ENCODE measurements around the gene POLR2E. TPM values are rescaled to one million over a fixed set of nuclear protein-coding genes. Genes with fewer than 3 reads are reported as not detected.

POLR2E gene
- total and polyA plus RNA-seq, 10 donors = 70.8 to 152 (median 120) TPM

GRCh38 chr19:1126984-1127760 lies 32.0 kb upstream of the POLR2E start:
- 86 to 95% (median 92%) methylated on average over 28 to 33 of the region's 33 CpGs for WGBS, 5 donors
- intact Hi-C loops (cut with DNase I; ENCODE audit: low total_unique reads) = no loop called here
- TF ChIP-seq POLR2A (IDR thresholded peaks at IDR 0.05) (no peak), POLR2AphosphoS5 (IDR thresholded peaks at IDR 0.05) (peak in 2 of 3 donors; percentile 33 to 71), CTCF (IDR thresholded peaks at IDR 0.05 in 8 of 11, conservative IDR thresholded peaks at IDR 0.05 in 3 of 11) (no peak)
- H3K27ac ChIP-seq = peak overlapping the region in 2 of 8 donors; percentile 43 to 55
- no peaks in the 10 kb centered on the region for H3K9me3 ChIP-seq
- H3K36me3 ChIP-seq = peaks cover 8 to 82% (median 59%) of the 10 kb centered on the region in 6 donors
- H3K4me1 ChIP-seq = peaks cover 31 to 94% (median 74%) of the 10 kb centered on the region in 6 donors
- no peak for DNase-seq
- H3K27me3 ChIP-seq (replicated peaks in 1 of 7) = no peaks in the 10 kb centered on the region
- no peak overlapping the region for H3K4me3 ChIP-seq

GRCh38 chr19:1125601-1126467 lies 30.7 kb upstream of the POLR2E start:
- Histone ChIP-seq H3K36me3 (peaks cover 9 to 95% (median 72%) of the 10 kb centered on the region in 6 donors), H3K4me1 (peaks cover 28 to 84% (median 65%) of the 10 kb centered on the region in 6 donors), H3K4me3 (no peak overlapping the region), H3K27ac (peak overlapping the region in 3 of 8 donors; percentile 42 to 55 (median 43)), H3K27me3 (replicated peaks in 1 of 7) (no peaks in the 10 kb centered on the region), H3K9me3 (no peaks in the 10 kb centered on the region)
- no peak for DNase-seq
- TF ChIP-seq POLR2AphosphoS5 (IDR thresholded peaks at IDR 0.05) (peak in 1 of 3 donors; percentile 60), POLR2A (IDR thresholded peaks at IDR 0.05) (no peak)
- intact Hi-C loops (cut with DNase I; ENCODE audit: low total_unique reads) = no loop called here
- 81 to 93% (median 86%) methylated on average over 33 of the region's 33 CpGs for WGBS, 5 donors

- Histone ChIP-seq H3K36me3 (peaks cover 9 to 100% (median 90%) of the 10 kb centered on the region in 6 donors), H3K27ac (peak overlapping the region in 3 of 8 donors; percentile 17 to 69 (median 46)), H3K27me3 (replicated peaks in 1 of 7) (no peaks in the 10 kb centered on the region), H3K4me3 (no peak overlapping the region), H3K4me1 (peaks cover 10 to 72% (median 47%) of the 10 kb centered on the region in 6 donors), H3K9me3 (no peaks in the 10 kb centered on the region)
- intact Hi-C loops (cut with DNase I; ENCODE audit: low total_unique reads) = no loop called here
- peak; percentile 68 for DNase-seq
- WGBS, 5 donors = 90 to 95% (median 93%) methylated on average over 15 to 23 of the region's 23 CpGs
- TF ChIP-seq CTCF (IDR thresholded peaks at IDR 0.05 in 8 of 11, conservative IDR thresholded peaks at IDR 0.05 in 3 of 11) (no peak), POLR2AphosphoS5 (IDR thresholded peaks at IDR 0.05) (peak in 1 of 3 donors; percentile 44)
Measured at GRCh38 chr19:1123885-1124677, 28.9 kb upstream of the POLR2E start.

- intact Hi-C loops (cut with DNase I; ENCODE audit: low total_unique reads) = no loop called here
- Histone ChIP-seq H3K4me1 (peaks cover 5 to 68% (median 43%) of the 10 kb centered on the region in 6 donors), H3K27me3 (replicated peaks in 1 of 7) (no peaks in the 10 kb centered on the region), H3K27ac (peak overlapping the region in 3 of 8 donors; percentile 17 to 69 (median 46)), H3K36me3 (peaks cover 9 to 100% (median 97%) of the 10 kb centered on the region in 6 donors), H3K9me3 (no peaks in the 10 kb centered on the region), H3K4me3 (no peak overlapping the region)
- 93 to 98% (median 96%) methylated on average over 18 to 20 of the region's 20 CpGs for WGBS, 5 donors
- DNase-seq = peak; percentile 63
- no peak for TF ChIP-seq CTCF (IDR thresholded peaks at IDR 0.05 in 8 of 11, conservative IDR thresholded peaks at IDR 0.05 in 3 of 11)
- no peak for TF ChIP-seq POLR2A (IDR thresholded peaks at IDR 0.05)
Measured at GRCh38 chr19:1123381-1123780, 28.2 kb upstream of the POLR2E start.
